Neural progenitor cell (in vitro differentiated cells): ENCODE measurements around the gene KDM4B. TPM values are rescaled to one million over a fixed set of nuclear protein-coding genes. Genes with fewer than 3 reads are reported as not detected.

Experiments used
- DNase-seq: peaks from one replicate; pipeline ENCODE4 v3.0.0-alpha.2; 2016; ENCODE audit warnings: low spot score
- H2AFZ ChIP-seq: fragments of 200-600 bp; sonication (generic); replicated peaks from 2 replicates; pipeline ENCODE4 v1.6.1; 2016; ENCODE audit warnings: antibody characterized with exemption
- H3F3A ChIP-seq: fragments of 200-600 bp; sonication (generic); 2 replicates; pipeline ENCODE4 v1.6.1; 2016; ENCODE audit warnings: antibody characterized with exemption, low read depth
- H3K27ac ChIP-seq: fragments of 200-600 bp; sonication (generic); 2 replicates; pipeline ENCODE4 v1.5.1; 2016; ENCODE audit warnings: mild to moderate bottlenecking
- H3K27me3 ChIP-seq: fragments of 200-600 bp; sonication (generic); 2 replicates; pipeline ENCODE4 v1.6.1; 2016; ENCODE audit warnings: mild to moderate bottlenecking, moderate library complexity
- H3K36me3 ChIP-seq: fragments of 200-600 bp; sonication (generic); 2 replicates; pipeline ENCODE4 v1.5.1; 2016
- H3K4me1 ChIP-seq: fragments of 200-600 bp; sonication (generic); 2 replicates; pipeline ENCODE4 v1.6.1; 2016; ENCODE audit warnings: mixed run types
- H3K4me2 ChIP-seq: fragments of 200-600 bp; sonication (generic); 2 replicates; pipeline ENCODE4 v1.6.1; 2016
- H3K4me3 ChIP-seq: fragments of 200-600 bp; sonication (generic); 2 replicates; pipeline ENCODE4 v1.5.1; 2016
- H3K79me2 ChIP-seq: fragments of 200-600 bp; sonication (generic); 2 replicates; pipeline ENCODE4 v1.6.1; 2016; ENCODE audit warnings: low read depth
- H3K9ac ChIP-seq: fragments of 200-600 bp; sonication (generic); 2 replicates; pipeline ENCODE4 v1.6.1; 2016
- H3K9me3 ChIP-seq: fragments of 200-600 bp; sonication (generic); 2 replicates; pipeline ENCODE4 v1.5.1; 2016; ENCODE audit warnings: low read depth
- H4K20me1 ChIP-seq: fragments of 200-600 bp; sonication (generic); 2 replicates; pipeline ENCODE4 v1.6.1; 2016; ENCODE audit warnings: low read depth
- H3K27ac Mint-ChIP-seq: 3 replicates; pipeline ENCODE4 v1.8.0; 2021; ENCODE audit warnings: mixed read lengths
- H3K27me3 Mint-ChIP-seq: 2 replicates; pipeline ENCODE4 v1.8.0; 2022; ENCODE audit warnings: low read depth, mild to moderate bottlenecking, inconsistent platforms, moderate library complexity, mixed read lengths; ENCODE audit not compliant: insufficient read depth
- H3K36me3 Mint-ChIP-seq: 3 replicates; pipeline ENCODE4 v1.8.0; 2021; ENCODE audit warnings: mixed read lengths
- H3K4me1 Mint-ChIP-seq: 3 replicates; pipeline ENCODE4 v1.8.0; 2021; ENCODE audit warnings: mixed read lengths
- H3K4me3 Mint-ChIP-seq: 3 replicates; pipeline ENCODE4 v1.8.0; 2021; ENCODE audit warnings: mild to moderate bottlenecking, moderate library complexity, mixed read lengths
- H3K9me3 Mint-ChIP-seq: 3 replicates; pipeline ENCODE4 v1.8.0; 2020; ENCODE audit warnings: mixed read lengths
- CTCF ChIP-seq: fragments of 200-600 bp; sonication (generic); IDR thresholded peaks from 2 replicates; pipeline ENCODE4 v1.5.1; 2017; ENCODE audit warnings: antibody characterized with exemption, mild to moderate bottlenecking
- EZH2 ChIP-seq: fragments of 200-600 bp; sonication (generic); IDR thresholded peaks from 2 replicates; pipeline ENCODE4 v1.6.1; 2017; ENCODE audit warnings: antibody characterized with exemption, mild to moderate bottlenecking, moderate library complexity
- EZH2phosphoT487 ChIP-seq: fragments of 200-600 bp; sonication (generic); IDR thresholded peaks from 2 replicates; pipeline ENCODE4 v1.6.1; 2017; ENCODE audit warnings: antibody characterized with exemption
- total RNA-seq: library from RNA; depleted of rRNA; stranded (reverse); fragments of >200 nt; gene quantifications from 2 replicates; pipeline ENCODE4 v1.2.3, GENCODE V29; 2015; ENCODE audit warnings: low replicate concordance

Gene KDM4B
- total RNA-seq, 1 donor from 2014 or later, result 16.0 TPM

- peaks cover 48% of the 10 kb centered on the region for H3K36me3 Mint-ChIP-seq
- no peaks in the 10 kb centered on the region for H3K9me3 ChIP-seq
- TF ChIP-seq EZH2 (no peak), CTCF (no peak), EZH2phosphoT487 (no peak)
Measured at GRCh38 chr19:5101871-5102270, 133.0 kb downstream of the KDM4B start.

GRCh38 chr19:5102520-5102919, 133.6 kb downstream of the KDM4B start:
- no peak overlapping the region for H3K4me3 Mint-ChIP-seq
- no peaks in the 10 kb centered on the region for H3K4me1 ChIP-seq
- no peak overlapping the region for H3K9ac ChIP-seq
- TF ChIP-seq EZH2phosphoT487 (no peak), EZH2 (no peak), CTCF (no peak)
- H2AFZ ChIP-seq, result no peak overlapping the region
- H4K20me1 ChIP-seq, result peaks cover 5% of the 10 kb centered on the region
- H3K79me2 ChIP-seq, result no peaks in the 10 kb centered on the region
- H3K9me3 ChIP-seq, result no peaks in the 10 kb centered on the region
- no peak overlapping the region for H3K4me2 ChIP-seq
- H3K36me3 Mint-ChIP-seq, result peaks cover 42% of the 10 kb centered on the region
- peaks cover 7% of the 10 kb centered on the region for H3K36me3 ChIP-seq
- H3K9me3 Mint-ChIP-seq, result peaks cover 31% of the 10 kb centered on the region
- no peak for DNase-seq
- H3K27ac Mint-ChIP-seq, result no peak overlapping the region
- H3K4me1 Mint-ChIP-seq, result peaks cover 3% of the 10 kb centered on the region
- H3F3A ChIP-seq, result no peaks in the 10 kb centered on the region
- no peak overlapping the region for H3K4me3 ChIP-seq
- H3K27me3 Mint-ChIP-seq, result peaks cover 5% of the 10 kb centered on the region
- no peaks in the 10 kb centered on the region for H3K27me3 ChIP-seq
- no peak overlapping the region for H3K27ac ChIP-seq

More at GRCh38 chr19:5101871-5102270, 133.0 kb downstream of the KDM4B start:
- Histone ChIP-seq H3K4me3 (no peak overlapping the region), H3K4me2 (no peak overlapping the region), H4K20me1 (peaks cover 5% of the 10 kb centered on the region), H3K79me2 (no peaks in the 10 kb centered on the region), H3K27ac (no peak overlapping the region), H3K4me1 (no peaks in the 10 kb centered on the region), H3F3A (no peaks in the 10 kb centered on the region), H3K9ac (no peak overlapping the region), H3K27me3 (no peaks in the 10 kb centered on the region), H3K36me3 (peaks cover 7% of the 10 kb centered on the region), H2AFZ (no peak overlapping the region)
- Mint-ChIP-seq H3K9me3 (peaks cover 33% of the 10 kb centered on the region), H3K27me3 (peaks cover 5% of the 10 kb centered on the region), H3K4me1 (peaks cover 6% of the 10 kb centered on the region), H3K27ac (no peak overlapping the region), H3K4me3 (no peak overlapping the region)
- DNase-seq, result no peak

- no peaks in the 10 kb centered on the region for H3F3A ChIP-seq
- H3K9me3 ChIP-seq, result no peaks in the 10 kb centered on the region
- Mint-ChIP-seq H3K27me3 (peaks cover 5% of the 10 kb centered on the region), H3K4me3 (no peak overlapping the region), H3K4me1 (peaks cover 3% of the 10 kb centered on the region), H3K27ac (no peak overlapping the region), H3K9me3 (peaks cover 29% of the 10 kb centered on the region), H3K36me3 (peaks cover 35% of the 10 kb centered on the region)
- H3K4me3 ChIP-seq, result no peak overlapping the region
- TF ChIP-seq CTCF (no peak), EZH2phosphoT487 (no peak), EZH2 (no peak)
- peaks cover 7% of the 10 kb centered on the region for H3K36me3 ChIP-seq
- H3K9ac ChIP-seq, result no peak overlapping the region
- no peaks in the 10 kb centered on the region for H3K27me3 ChIP-seq
- H3K4me1 ChIP-seq, result no peaks in the 10 kb centered on the region
- H3K4me2 ChIP-seq, result no peak overlapping the region
- H4K20me1 ChIP-seq, result peaks cover 5% of the 10 kb centered on the region
- H3K79me2 ChIP-seq, result no peaks in the 10 kb centered on the region
- no peak overlapping the region for H3K27ac ChIP-seq
- H2AFZ ChIP-seq, result no peak overlapping the region
- no peak for DNase-seq
Measured at GRCh38 chr19:5103061-5103701, 134.3 kb downstream of the KDM4B start.
